GM19099 (cell line): ENCODE measurements around the gene CNTNAP5.

ENCODE experiments used
- POLR2A ChIP-seq: IDR thresholded peaks from 3 replicates; pipeline ENCODE4 v1.6.1; 2011; ENCODE audit warnings: low read depth; ENCODE audit not compliant: insufficient read length; ENCODE audit errors: extremely low read depth

CNTNAP5 gene

DNA sequence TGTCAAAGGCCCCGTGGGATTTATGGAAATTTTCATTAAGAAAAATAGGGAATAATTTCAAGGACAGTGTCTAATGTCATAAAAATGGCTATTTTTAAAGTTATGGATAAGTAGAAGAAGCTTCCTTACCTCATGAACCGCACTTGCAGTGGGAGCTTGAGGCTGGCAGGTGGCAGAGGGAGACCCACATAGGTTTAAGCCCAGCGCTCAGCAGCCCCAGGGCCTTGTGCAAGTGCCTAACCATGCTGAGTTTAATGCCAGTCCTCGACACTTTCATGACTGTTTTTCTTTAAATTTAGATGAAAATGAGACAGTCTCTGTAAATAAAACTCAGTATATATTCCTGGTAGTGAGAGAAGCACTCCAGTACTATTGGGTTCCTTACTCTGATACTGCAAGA, 285.6 kb downstream of the CNTNAP5 start:
- no peak for TF ChIP-seq POLR2A

DNA sequence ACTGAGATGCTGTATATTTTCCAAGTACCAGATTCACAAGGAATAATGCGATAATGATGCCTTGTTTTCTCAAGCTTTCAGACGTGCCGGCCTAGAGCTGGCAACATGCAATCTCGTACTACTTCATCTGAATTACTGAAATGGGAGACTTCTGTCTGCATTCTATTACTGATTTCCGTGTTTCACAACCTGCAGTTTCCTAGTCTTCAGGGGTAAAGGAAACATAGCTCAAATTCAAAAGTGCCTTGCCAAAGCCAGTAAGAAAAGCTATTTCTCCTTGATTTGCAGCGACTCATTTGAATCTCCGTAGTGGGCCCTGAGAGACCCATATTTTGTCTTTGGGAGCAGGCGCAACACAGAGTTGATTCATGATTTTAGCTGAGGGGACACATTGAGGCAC, 289.0 kb downstream of the CNTNAP5 start:
- TF ChIP-seq POLR2A: no peak

DNA sequence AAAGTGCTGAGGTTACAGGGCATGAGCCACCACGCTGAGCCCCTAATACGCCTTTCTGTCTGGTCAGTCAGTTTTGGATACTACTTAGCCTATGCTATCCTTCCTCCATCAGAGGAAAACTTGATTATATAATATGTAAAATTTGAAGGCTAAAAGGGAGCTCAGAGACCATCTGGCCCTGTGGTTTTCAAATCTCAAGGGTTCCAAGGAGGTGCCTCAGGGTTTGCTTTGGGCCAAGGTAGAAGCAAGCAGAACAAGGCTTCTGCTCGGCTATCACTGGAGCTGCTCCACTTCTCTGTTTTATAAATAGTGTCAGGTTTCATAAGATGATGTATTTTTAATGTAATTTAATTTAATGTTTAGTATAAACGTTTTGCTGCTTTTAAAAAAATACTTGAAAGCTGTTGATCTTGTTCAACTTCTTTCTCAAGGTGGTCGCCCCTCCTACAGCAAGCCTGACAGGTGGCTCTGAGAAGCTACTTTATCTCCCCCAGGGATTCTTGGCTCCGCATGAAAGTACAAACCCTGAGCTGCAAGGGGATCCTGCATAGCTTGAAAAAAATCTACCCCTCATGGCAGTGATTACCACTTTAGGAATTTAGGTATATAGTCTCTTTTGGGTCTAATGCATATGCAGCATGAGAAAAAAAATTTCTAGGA, 290.3 kb downstream of the CNTNAP5 start:
- no peak for TF ChIP-seq POLR2A

DNA sequence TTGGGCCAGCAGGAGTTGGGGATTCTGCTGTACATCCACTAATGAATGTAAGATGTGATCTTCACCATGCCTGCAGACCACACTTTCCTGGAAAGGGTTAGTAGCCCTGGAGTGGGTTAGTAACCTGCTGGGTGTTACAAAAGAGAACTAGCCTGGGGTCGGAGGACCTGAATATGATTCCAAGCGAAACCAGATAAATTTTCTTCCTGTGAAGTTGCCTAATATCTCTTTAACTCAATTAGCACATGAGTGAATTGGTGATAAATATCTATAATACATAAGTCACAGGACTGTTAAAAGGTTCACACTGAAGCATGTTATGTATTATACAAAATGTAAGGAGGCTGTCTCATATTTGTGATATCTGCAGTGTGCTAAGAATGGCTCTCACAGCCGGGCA, 291.0 kb downstream of the CNTNAP5 start:
- TF ChIP-seq POLR2A: no peak

DNA sequence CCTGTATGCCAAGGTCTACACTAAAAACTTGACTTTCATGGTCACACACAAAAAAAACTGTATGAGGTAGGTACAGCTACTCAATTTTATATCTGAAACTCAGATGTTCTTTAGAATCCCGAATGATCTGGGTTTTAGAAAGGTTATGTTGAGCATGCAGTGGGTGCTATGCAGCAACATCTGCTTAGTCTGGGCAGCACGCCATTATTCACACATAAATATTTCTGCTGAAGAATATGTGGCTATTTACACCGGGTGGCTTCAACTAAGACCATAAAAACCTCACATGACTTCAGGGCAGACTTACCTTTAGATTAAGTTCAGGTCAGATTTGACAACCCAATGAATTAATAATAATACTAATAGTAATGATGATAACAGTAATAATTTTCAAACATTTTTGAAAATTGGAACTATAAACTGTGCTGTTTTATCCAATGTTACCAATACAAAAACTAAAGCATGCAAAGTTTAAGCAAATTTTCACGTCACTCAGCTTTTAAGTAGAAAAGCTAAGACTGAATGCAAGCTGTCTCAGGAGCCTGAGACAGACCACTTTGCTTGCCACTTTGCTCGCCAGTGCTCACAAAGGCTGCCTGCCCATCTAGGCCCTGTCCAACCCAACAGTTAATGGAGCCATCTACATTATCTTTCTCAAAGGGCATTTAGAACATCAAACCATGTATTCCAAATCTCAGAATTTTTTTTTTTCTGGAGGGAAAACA, 292.0 kb downstream of the CNTNAP5 start:
- no peak for TF ChIP-seq POLR2A

DNA sequence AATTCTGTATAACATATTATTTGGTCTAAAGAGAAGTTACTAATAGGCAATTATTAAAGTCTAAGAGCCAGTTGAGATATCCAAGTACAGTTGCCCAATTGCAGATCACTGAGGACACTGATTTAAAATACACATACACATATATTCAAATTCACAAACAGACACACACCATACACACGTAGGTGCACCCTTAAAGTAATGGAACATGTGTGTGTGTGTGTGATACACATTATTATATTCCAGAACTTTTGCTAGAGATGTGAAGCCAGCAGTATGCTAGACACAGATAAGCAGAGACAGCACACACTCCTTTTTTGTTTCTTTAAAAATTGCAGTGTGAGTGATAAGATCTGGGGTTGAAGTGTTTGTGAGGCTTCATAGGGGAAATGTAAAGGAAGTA, 292.5 kb downstream of the CNTNAP5 start:
- TF ChIP-seq POLR2A: no peak

DNA sequence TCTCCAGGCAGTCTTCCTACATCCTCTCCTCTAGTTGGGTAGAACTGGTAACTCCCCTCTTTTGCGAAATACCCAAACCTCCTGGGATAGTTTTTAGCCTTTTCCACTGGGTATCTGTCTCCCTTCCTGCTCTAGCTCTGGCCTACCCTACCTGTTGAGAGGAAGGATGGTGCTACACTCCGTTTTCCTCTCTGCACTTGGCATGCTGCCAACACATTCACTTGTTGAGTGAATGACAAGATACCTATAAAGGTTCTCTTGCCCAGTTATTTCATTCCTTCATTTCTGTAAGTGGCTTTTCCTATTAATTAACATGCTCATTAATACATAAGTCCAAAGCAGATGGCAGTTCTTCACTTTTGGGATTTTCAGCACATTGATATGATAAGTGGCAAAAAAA, 293.8 kb downstream of the CNTNAP5 start:
- TF ChIP-seq POLR2A: no peak

DNA sequence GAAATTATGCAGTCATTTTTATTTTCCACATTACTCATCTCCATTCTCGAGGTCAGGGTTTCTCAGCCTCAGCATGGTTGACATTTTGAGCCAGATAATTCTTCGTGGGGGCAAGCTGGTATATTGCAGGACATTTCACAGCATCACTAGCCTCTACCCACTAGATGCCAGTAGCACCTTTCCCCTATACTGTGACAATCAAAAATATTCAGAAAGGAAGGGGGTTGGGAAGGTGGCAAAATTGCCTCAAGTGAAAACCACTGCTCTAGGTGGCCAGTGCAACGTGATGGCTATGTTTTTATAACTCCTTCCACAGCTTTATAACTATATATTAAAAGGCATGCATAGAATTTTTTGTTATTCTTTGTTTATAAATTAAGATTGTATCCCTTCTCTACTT, 294.5 kb downstream of the CNTNAP5 start:
- no peak for TF ChIP-seq POLR2A

DNA sequence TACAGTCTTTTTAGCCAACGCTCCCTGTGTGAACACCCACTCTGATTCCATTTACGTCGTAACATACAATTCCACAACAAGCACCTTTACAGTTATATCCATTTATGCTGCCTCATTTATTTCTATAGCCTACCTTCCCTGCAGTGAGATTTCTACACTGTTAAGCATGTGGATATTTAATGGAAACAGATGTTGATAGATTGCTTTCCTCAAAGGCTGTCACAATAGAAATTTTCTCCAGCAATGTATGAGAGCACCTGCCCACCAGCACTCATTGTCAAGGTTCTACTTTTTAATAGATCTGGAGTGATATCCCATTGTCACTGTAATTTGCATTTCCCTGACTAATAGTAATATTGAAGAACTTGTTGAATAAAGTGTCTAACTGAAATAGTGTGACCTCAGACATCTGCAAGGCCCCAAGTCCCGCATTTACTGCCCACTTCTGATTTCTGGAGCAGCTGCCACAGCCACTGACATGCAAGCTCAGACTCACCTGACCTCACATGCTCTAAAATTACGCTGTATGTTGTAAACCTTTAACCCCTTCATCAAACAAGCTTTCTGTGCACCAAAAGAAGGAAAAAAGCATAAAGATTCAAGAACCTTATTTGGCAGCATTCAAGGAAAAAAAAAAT, 295.1 kb downstream of the CNTNAP5 start:
- no peak for TF ChIP-seq POLR2A

DNA sequence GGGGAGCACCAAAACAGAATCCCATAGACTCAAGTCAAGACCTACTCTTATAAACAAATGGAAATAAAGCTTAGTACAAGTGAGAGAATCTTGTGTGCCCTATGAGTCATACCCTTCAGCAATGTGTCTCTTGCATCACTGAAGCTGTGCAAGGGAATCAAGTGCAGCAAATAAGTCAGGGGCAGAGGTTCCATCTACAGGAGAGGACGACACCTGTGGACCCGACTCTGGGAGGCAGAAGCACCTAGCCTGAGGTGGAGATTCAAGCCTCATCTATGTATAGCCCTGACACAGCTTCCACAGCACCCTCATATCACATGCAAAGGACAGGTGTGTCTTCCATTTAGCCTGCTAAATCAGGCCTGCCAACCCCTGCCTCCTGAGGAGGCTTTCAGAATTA, 298.2 kb downstream of the CNTNAP5 start:
- no peak for TF ChIP-seq POLR2A

DNA sequence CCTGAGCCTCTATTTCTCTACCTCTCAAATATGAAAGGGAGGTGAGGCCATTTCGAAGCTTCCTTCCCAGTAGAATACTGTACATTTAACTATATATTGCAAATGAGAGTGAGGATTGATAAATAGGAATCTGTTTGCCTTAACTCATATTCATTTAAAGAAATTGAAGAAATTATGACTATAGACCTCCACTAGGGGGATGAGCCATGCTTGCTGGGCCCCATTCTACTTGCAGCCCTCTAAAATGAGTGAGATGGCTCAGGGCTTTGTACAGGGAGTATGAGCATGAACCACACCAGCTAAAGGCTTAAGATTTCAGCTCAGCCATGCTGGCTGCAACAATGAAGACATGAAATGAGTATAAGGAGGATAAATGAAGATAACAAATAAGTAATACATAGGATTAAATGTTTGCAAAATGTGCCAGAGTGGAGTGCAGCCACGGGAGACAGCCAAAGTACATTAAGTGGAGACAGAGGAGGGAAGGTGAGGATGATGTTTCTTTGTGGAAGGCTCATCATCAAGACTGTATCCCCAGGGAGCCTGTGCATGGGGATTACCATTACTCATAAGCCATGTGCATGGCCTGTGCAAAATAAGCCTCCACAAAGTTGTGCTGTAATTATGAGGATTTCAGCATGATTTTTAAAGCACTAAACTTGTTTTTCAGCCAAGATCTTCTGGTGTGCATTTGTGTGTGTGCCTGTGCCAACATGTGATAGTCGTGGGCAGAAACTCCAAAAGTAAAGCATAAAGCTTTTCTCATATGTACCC, 300.8 kb downstream of the CNTNAP5 start:
- no peak for TF ChIP-seq POLR2A

DNA sequence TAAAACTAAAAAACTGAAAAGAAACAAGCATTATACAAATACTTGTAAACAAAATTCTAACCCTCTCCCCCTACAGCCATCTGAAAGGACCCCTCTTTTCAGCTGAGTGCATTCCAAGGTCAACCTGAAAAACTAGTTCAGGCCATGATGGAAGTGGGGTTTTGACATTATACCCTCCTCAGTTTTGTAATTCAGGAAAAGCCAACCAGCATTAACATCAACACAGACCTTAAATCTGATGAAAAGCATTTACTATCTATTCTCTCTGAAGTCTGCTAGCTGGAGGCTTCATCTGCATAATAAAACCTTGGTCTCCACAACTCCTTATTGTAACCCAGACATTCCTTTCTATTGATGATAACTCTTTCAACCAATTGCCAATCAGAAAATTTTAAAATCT, 302.2 kb downstream of the CNTNAP5 start:
- TF ChIP-seq POLR2A: no peak

DNA sequence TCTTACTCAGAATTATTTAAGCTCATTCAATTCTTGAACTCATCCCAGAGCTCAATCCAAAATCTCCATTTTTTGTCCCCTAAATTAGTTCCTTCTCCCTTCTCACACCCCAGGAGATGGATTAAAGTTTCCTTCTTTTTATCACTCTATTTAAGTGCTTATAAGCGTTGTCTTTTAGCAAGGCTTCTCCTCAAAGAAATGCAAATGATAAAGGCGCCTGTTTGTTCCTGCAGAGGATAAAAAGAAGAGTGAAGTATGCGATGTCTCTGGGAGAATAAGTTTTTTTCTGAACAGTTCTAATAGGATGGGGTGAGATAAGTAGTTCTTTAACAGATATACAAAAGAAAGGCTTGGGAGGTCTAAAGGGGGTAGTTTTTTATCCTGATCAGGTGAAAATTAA, 303.3 kb downstream of the CNTNAP5 start:
- no peak for TF ChIP-seq POLR2A

DNA sequence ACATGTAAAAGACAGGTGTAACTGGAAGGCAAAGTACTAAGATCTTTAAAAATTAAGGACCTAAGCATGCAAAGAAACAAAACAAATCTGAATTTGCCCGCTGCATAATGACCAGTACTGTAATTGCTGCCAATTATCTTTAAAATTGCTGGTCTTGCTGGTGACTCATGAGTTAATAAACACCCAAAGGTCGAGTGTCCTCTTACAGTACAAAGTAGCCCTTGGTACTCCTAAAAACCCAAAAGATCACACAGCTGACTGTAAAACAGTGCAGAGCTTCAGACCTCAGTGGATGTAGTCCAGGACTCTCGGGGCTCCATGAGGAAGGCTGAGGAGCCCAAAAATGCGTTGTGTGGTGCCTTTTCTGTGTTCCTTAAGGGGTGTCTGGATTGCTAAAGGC, 308.7 kb downstream of the CNTNAP5 start:
- TF ChIP-seq POLR2A: no peak

DNA sequence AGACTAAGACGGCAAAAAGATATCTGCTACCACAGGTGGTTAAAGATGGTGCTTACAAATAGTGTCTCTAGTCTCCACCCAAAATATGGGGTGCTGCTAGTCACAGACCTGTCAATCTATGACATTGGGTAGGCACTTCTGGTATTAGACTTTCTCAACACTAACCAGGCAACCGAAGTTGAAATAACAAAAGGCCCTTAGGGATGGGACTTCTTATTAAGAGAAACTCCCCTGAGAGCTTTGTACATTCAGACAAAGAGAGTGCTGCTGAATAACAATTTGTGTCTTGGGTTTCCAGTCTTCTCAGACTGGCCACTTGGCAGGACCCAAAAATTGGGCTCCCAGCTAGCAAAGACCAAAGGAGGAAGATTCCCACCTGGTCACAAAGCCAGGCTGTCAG, 310.0 kb downstream of the CNTNAP5 start:
- TF ChIP-seq POLR2A: no peak

DNA sequence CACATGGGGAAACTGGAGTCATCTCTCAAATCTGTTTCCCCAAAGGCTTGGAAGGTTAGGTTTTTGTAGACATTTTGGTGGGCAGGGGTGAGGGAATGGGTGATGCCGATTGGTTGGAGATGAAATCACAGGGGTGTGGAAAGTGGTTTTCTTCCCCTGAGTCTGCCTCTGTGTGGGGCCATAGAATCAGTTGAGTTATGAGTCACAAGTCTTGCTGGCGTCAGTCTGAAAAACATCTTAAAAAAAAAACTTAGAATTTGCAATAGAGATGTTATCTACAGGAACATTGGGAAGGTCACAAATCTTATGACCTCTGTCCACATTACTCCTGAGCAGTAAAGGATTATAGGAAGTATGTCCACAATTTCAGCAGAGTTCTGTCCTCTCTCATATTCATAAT, 314.6 kb downstream of the CNTNAP5 start:
- TF ChIP-seq POLR2A: no peak

DNA sequence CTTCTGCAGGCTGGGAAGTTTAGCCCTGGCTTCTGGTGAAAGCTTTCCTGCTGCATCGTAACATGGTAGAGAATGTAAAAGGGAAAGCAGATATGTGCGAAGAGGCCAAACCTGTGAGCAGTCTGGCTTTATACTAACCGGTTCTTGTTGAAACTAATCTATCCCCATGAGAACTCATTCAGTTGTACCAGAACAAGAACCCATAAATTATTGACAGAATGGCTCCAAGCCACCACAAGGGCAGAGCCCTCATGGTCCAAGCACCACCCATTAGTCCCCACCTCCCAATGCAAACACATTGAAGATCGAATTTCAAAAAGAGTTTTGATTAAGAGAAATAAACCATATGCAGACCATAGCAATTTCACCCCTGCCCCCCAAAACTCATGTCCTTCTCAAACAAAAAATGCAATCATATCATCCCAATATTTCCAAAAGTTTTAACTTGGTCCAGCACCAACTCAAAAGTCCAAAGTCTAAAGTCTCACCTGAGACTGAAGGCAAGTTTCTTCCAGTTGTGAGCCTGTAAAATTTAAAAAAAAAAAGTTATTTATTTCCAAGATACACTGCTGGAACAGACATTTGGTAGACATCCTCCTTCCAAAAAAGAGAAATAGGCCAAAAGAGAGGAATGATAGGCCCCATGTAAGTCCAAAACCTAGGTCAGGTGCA, 318.9 kb downstream of the CNTNAP5 start:
- TF ChIP-seq POLR2A: no peak
